ENCODE data around the gene LAMA2. TPM values are rescaled to one million over a fixed set of nuclear protein-coding genes. Genes with fewer than 3 reads are reported as not detected.

The LAMA2 gene
- total RNA-seq, 1 experiment from 2014 or later = 0.28 TPM

DNA sequence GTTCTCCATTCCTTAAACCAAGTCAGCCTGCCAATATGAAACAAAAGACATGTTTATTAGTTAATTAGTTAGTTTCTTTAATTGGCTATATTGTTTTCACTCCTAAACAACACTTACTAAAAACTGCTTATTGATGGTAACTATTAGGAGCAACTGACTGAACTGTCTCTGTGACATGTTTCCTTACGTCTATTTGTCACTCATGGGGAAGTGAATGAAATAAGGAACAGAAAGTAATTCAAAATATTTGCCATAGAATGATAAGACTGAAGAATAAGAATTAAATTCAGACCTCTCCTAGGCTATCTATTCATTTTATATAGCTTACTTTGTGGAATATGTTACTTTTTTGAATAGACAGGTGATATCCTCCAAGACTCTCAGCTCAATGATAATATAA lies 217.2 kb downstream of the LAMA2 start:
- BruUV-seq (replicated peaks) = no TSS peak
- intact Hi-C loops (cut with micrococcal nuclease; ENCODE audit: unreplicated experiment) = no loop called here
- POLR2A ChIA-PET = no interaction called here
- in situ Hi-C loops (cut with HindIII; ENCODE audit: low pct_unique_long_range_greater_than_20kb, low sequenced_read_pairs) = no loop called here
- ATAC-seq (no peak), DNase-seq (ENCODE audit: low read depth, low spot score) (no peak)
- TF ChIP-seq POLR2AphosphoS5 (IDR thresholded peaks at IDR 0.05; ENCODE audit: low read depth, low read length) (no peak), TCF7L2 (IDR thresholded peaks at IDR 0.05; ENCODE audit: low read depth, low read length) (no peak), SIN3A (IDR thresholded peaks at IDR 0.05; ENCODE audit: borderline replicate concordance, insufficient read depth, low read depth, low read length) (no peak)
- TF ChIP-seq, protein P1, sequence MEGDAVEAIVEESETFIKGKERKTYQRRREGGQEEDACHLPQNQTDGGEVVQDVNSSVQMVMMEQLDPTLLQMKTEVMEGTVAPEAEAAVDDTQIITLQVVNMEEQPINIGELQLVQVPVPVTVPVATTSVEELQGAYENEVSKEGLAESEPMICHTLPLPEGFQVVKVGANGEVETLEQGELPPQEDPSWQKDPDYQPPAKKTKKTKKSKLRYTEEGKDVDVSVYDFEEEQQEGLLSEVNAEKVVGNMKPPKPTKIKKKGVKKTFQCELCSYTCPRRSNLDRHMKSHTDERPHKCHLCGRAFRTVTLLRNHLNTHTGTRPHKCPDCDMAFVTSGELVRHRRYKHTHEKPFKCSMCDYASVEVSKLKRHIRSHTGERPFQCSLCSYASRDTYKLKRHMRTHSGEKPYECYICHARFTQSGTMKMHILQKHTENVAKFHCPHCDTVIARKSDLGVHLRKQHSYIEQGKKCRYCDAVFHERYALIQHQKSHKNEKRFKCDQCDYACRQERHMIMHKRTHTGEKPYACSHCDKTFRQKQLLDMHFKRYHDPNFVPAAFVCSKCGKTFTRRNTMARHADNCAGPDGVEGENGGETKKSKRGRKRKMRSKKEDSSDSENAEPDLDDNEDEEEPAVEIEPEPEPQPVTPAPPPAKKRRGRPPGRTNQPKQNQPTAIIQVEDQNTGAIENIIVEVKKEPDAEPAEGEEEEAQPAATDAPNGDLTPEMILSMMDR (IDR thresholded peaks at IDR 0.05) = no peak
- TF ChIP-seq, protein P2, sequence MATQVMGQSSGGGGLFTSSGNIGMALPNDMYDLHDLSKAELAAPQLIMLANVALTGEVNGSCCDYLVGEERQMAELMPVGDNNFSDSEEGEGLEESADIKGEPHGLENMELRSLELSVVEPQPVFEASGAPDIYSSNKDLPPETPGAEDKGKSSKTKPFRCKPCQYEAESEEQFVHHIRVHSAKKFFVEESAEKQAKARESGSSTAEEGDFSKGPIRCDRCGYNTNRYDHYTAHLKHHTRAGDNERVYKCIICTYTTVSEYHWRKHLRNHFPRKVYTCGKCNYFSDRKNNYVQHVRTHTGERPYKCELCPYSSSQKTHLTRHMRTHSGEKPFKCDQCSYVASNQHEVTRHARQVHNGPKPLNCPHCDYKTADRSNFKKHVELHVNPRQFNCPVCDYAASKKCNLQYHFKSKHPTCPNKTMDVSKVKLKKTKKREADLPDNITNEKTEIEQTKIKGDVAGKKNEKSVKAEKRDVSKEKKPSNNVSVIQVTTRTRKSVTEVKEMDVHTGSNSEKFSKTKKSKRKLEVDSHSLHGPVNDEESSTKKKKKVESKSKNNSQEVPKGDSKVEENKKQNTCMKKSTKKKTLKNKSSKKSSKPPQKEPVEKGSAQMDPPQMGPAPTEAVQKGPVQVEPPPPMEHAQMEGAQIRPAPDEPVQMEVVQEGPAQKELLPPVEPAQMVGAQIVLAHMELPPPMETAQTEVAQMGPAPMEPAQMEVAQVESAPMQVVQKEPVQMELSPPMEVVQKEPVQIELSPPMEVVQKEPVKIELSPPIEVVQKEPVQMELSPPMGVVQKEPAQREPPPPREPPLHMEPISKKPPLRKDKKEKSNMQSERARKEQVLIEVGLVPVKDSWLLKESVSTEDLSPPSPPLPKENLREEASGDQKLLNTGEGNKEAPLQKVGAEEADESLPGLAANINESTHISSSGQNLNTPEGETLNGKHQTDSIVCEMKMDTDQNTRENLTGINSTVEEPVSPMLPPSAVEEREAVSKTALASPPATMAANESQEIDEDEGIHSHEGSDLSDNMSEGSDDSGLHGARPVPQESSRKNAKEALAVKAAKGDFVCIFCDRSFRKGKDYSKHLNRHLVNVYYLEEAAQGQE (IDR thresholded peaks at IDR 0.05; ENCODE audit: insufficient read depth in 1 of 2, low read depth in 2 of 2, low read length in 1 of 2) = no peak
- CTCF ChIA-PET = no interaction called here
- no peaks in the 10 kb centered on the region for H3K36me3 ChIP-seq (ENCODE audit: control insufficient read depth, insufficient read depth, low read length)
- H3K4me3 ChIP-seq (ENCODE audit: low read depth in 2 of 2, low read length in 2 of 2) = no peak overlapping the region
- H3K4me1 ChIP-seq (ENCODE audit: control insufficient read depth, insufficient read depth, low read length) = 0 out of 2 replicates have a peak, but pooled peaks cover 3% of the 10 kb centered on the region
- no peak overlapping the region for H3K27ac ChIP-seq (ENCODE audit: low read length)
- no peaks in the 10 kb centered on the region for H3K27me3 ChIP-seq (ENCODE audit: control insufficient read depth, insufficient read depth, low read length)
- no peaks in the 10 kb centered on the region for H3K9me3 ChIP-seq (ENCODE audit: control insufficient read depth, insufficient read depth, low read depth, low read length)

DNA sequence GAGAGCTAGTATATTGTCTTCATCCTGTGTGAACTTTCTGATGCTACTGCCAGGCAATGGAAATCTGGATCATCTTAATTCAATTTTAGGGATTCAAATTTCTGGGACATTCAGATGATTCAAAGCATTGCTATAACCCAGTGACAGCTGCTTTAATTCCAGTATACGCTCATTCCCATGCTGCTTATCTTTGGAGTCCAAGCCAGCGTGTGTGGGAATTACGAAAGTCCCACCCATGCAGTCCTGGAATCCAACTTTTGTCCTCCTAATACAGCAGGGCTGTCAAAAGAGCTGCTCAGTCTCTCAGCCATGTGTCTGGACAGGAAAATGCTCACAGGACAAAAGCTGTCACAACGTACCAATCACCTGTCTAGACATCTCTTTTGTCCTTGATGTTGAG lies 219.8 kb downstream of the LAMA2 start:
- no peak for DNase-seq (ENCODE audit: low read depth, low spot score)
- H3K27ac ChIP-seq (ENCODE audit: low read length) = no peak overlapping the region
- no TSS peak for BruUV-seq (replicated peaks)
- TF ChIP-seq, protein P2 (IDR thresholded peaks at IDR 0.05; ENCODE audit: insufficient read depth in 1 of 2, low read depth in 2 of 2, low read length in 1 of 2) = no peak
- TF ChIP-seq POLR2AphosphoS5 (IDR thresholded peaks at IDR 0.05; ENCODE audit: low read depth, low read length) (no peak), SIN3A (IDR thresholded peaks at IDR 0.05; ENCODE audit: borderline replicate concordance, insufficient read depth, low read depth, low read length) (no peak), TCF7L2 (IDR thresholded peaks at IDR 0.05; ENCODE audit: low read depth, low read length) (no peak)
- TF ChIP-seq, protein P1 (IDR thresholded peaks at IDR 0.05) = no peak
- no peaks in the 10 kb centered on the region for H3K36me3 ChIP-seq (ENCODE audit: control insufficient read depth, insufficient read depth, low read length)
- no peak for ATAC-seq
- CTCF ChIA-PET = no interaction called here
- POLR2A ChIA-PET = no interaction called here
- in situ Hi-C loops (cut with HindIII; ENCODE audit: low pct_unique_long_range_greater_than_20kb, low sequenced_read_pairs) (no loop called here), intact Hi-C loops (cut with micrococcal nuclease; ENCODE audit: unreplicated experiment) (no loop called here)
- 0 out of 2 replicates have a peak, but pooled peaks cover 3% of the 10 kb centered on the region for H3K4me1 ChIP-seq (ENCODE audit: control insufficient read depth, insufficient read depth, low read length)
- H3K9me3 ChIP-seq (ENCODE audit: control insufficient read depth, insufficient read depth, low read depth, low read length) = no peaks in the 10 kb centered on the region
- H3K4me3 ChIP-seq (ENCODE audit: low read depth in 2 of 2, low read length in 2 of 2) = no peak overlapping the region
- H3K27me3 ChIP-seq (ENCODE audit: control insufficient read depth, insufficient read depth, low read length) = no peaks in the 10 kb centered on the region
